HG02943 (cell line): ENCODE results near the gene COX4I1.

Experiments used
- ATAC-seq: cut with Tn5 transposase; IDR thresholded peaks from one replicate; pipeline ENCODE4 v1.9.1; 2021; ENCODE audit warnings: mild to moderate bottlenecking, low read depth, moderate library complexity; ENCODE audit not compliant: unreplicated experiment

COX4I1 gene

GRCh38 chr16:85765767-85766166 lies 33.7 kb upstream of the COX4I1 start:
- no peak for ATAC-seq

DNA sequence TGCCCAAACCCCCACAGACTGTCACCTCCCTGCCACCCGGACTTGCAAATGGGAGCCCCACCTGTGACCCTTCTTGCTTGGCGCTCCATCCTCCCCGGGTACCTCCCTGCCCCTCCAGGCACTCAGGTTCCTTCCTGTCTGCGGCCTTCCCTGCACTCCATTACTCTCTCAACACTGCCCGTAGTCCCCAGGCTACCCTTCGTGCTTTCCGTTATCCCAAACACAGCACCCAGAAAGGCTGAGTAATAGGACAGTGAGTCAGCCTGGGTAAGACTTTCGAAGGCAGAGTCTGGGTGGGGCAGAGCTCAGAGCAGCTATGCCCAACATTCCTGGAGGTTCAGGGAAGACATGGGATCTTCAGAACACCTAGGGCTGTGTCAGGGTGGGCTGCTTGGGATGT lies 32.0 kb upstream of the COX4I1 start:
- no peak for ATAC-seq

DNA sequence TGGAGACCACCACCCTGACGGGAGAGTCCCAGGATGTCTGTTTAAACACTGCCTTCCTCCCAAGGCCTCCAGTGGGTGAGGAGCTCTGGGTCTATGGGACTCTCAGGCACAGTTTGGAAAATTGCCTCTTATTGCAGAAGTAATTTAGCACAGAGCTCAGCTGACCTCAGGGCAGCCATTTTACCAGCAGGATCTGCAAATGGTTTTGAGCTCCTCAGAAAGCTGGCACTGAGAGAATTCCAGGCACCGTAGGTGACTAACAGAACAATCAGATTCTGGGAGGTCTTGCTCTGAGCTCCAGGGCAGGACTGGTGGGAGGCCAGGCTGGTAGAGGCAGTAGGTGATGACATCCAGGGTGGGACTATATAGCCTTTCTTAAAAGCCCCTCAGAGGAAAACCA lies 31.3 kb upstream of the COX4I1 start:
- ATAC-seq: no peak

DNA sequence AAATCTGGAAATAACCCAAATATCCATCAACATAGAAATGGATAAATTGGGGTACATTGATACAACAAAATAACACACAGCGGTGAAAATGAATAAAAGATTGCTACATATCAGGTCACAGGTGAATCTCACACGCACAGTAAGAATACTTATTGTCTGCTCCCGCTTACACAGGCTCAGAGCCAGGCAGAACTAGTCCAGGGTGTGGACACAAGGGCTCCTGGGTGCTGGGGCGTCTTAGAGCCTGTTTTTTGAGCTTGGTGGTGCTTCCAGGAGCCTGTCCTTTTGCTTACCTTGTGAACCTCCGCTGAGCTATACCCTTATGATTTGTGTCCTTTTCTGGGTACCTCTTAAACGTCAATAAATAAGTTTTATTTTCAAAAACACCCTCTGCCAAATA lies 28.8 kb upstream of the COX4I1 start:
- no peak for ATAC-seq

DNA sequence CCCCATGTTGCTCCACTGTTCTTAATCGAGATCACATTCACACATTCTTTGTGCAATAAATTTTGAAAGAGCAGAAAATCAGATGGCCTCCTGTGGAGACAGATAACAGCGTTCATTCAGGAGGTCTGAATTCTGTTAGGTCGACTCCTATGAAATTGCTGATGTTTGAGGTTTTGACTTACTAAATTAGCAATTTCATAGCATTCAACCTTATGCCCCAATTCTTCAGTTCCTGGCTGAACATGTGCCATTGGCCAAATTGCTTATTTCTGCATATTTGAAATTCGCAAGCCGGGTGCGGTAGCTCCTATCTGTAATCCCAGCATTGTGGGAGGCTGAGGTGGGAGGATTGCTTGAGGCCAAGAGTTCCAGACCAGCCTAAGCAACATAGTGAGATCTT lies 26.5 kb upstream of the COX4I1 start:
- ATAC-seq: no peak

GRCh38 chr16:85774136-85774535 lies 25.4 kb upstream of the COX4I1 start:
- ATAC-seq: no peak

GRCh38 chr16:85774811-85775210 lies 24.7 kb upstream of the COX4I1 start:
- no peak for ATAC-seq

DNA sequence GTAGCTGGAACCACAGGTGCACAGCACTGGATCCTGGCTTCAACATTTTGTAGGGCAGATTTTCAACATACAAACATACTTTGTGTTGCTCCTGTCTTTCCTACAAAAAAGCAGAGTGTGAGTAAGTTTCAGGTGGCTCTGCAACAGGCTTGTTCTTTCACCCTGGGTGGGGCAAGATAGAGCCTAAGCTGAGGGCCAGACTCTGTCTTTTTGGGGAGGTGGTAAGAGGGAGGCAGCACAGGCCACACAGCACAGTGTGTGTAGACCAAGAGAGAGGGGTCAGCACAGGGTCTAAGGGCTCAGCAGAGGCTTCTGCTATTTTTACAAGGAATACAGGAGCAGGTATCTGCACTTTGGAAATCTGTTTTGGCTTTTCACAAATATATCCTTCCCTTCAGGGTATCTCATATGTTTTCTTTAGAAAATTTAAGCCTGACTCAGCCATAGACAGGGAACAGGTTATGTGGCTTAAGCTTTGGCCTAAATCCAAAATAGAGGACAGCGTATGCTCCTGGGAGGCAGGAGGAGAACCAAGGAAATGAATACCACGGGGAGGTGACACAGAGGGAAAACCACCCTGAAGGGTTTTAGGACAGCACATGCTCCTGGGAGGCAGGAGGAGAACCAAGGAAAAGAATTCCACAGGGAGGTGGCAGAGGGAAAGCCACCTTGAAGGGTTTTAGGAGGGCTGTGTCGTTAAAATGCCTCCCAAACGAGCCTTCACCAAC lies 21.7 kb upstream of the COX4I1 start:
- no peak for ATAC-seq

DNA sequence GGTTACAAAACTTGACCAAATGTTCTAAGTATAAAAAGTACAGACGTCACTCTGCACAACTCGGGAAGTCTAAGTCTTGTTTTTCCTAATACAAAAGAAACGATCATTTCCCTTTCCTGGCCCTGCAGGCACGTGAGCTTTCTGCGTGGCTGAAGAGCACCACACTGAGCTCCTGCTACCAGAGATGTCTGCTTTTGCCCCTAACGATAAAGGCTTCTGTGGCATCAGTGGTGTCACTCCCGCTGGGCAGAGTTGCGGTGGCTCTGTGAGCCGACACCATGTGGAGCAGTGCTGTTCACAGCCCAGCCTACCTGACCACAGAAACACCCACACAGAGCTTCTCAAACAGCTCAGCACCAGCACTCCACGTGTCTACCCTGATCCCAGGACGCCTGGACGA lies 20.6 kb upstream of the COX4I1 start:
- no peak for ATAC-seq

DNA sequence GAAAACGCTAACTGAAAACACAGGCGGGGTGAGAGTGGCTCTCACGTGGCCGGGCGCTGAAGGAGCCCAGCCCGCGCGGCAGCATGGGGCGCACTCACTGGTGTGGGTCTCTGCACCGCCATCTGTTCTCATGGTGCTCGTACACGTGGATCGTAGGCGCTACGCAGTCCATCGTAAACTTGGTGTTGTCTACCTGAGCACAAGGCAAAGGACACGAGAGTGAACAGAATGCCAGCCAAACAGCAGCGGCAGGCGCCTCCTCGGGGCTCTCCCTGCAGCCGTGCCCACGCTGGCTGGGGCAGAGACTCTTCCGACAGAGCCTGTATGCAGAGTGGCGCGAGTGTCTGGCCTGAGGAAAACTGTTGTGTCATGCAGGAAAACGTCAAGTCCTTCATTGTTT lies 19.2 kb upstream of the COX4I1 start:
- no peak for ATAC-seq

GRCh38 chr16:85781156-85781555 lies 18.3 kb upstream of the COX4I1 start:
- no peak for ATAC-seq

GRCh38 chr16:85781695-85782370 lies 17.7 kb upstream of the COX4I1 start:
- no peak for ATAC-seq

DNA sequence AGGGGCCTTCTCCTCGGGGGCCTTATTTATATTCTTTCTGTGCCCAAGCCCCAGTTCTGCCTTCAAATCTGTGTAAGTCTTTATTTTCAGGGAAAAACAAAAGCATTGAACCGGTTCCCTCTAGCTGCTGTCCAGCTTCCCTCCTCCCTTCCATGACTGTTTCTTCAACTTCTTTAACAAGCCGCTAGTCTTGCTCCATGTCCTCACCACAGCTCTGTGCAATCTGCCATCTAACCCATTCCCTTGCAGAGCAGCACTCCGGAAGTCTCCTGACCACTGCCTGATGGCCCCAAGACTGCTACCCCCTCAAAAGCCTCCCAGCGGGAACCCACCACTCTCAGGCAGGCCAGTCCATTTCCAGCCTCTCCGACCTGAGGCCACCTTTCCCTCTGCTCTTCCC lies 17.0 kb upstream of the COX4I1 start:
- ATAC-seq: no peak

DNA sequence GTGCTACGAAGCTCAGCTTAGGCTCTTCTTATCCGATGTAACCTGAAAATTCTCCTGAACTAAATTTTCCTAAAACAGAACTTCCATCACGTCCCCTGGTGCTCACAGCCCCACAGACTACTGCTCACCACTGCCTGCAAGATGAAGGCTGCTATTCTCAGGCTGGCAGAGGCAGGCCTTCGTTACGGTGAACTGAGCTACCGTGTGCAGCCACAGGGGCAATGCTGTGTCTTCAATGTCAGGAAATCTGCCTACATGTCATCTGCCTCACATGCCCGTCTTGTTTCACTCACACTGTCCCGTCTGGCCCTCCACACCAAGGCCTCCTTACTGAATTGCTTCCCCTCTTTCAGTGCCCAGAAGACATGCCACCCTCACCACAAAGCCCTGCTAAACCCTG lies 16.1 kb upstream of the COX4I1 start:
- no peak for ATAC-seq

DNA sequence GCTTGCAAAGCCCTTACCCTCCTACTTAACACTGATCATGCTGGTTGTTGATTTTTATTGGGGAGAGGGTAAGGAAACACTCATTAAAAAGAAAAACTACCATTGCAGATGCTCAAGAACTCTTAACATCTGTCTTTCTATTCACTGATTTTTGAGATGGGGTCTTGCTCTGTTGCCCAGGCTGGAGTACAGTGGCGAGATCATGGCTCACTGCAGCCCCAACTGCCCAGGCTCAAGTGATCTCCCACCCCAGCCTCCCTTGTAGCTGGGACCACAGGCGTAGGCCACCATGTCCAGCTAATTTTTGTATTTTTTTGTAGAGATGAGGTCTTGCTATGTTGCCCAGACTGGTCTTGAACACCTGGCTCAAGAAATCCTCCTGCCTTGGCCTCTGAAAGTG lies 14.7 kb upstream of the COX4I1 start:
- ATAC-seq: no peak

DNA sequence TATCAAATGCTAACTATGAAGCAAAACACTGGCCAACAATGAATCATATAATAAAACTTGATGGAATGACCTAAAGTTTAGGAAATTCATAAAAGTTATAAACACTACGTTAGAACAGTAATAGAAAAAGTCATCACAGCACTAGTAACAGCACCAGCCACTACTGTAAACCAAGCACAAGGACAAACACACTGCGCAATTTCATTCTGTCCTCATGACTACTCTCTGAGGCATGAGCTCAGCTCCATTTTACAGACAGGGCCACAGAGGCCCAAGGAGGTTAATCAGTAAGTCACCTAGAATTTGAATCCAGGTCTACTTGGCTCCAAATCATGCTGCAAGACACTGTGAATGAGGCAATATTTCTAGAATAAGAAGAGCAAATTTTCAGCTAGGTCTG lies 13.6 kb upstream of the COX4I1 start:
- ATAC-seq: no peak

DNA sequence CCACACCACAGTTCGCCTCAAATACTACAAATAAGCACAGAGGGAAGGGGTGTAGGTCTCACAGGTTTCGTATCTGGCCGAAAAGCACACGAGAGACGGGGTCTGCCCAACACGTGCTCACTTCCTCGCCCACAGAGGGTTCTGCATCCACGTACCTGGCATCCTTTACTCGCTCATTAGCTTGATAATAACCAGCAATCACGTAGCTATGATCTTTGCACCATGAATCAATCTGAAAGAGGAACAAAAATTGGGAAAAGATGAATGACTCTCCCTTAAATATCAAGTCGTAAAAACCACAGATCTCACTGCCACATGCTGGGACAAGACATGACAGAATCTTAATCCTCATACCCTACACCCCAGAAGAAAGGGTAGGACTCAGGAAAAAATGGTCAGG lies 10.7 kb upstream of the COX4I1 start:
- no peak for ATAC-seq

GRCh38 chr16:85789773-85790172 lies 9.7 kb upstream of the COX4I1 start:
- ATAC-seq: no peak

- no peak for ATAC-seq
These were observed 5.7 kb upstream of the COX4I1 start for GRCh38 chr16:85793662-85794298.

- ATAC-seq: no peak
These were observed 4.8 kb upstream of the COX4I1 start for GRCh38 chr16:85794696-85795095.

DNA sequence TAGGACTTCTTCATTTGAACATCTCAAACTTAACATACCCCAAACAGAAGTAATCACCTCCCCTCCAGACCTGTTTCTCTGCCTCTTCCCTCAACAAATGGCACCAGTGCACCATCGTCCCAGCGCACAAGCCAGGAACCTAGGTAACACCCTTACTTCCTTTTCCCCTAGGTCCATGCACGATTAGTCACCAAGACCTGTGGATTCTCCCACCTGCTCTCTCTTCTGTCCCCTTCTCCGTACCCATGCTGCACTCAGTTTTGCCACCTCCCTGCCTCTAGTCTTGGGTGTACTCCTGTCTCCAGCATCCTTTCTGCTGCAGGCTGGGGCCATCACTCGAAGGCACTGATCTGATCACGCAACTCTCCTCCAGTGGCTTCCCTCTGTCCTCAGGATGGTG lies 3.3 kb upstream of the COX4I1 start:
- ATAC-seq: no peak

DNA sequence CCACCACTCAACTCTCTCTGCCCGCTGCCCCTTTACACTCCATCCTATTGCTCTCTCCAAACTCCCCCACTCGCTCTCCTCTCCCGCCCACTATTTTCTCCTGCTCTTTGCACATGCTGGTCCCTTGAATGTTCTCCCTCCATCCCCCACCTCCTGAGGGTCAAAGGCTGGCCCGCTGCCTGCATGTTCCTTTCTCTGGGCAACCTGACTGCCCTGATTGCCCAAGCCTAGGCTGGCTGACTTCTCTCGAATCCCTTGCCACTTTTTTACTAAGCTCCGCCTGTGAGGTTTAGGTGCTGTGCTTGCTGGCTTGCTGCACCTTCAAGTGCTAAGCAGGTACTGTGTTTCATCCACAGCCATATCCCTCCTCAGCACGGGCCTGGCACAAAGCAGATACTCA lies 2.9 kb upstream of the COX4I1 start:
- no peak for ATAC-seq
